G401.6 (cell line): Measurements from ENCODE around the gene PDXK.

Experiments
- FAIRE-seq: peaks from 2 replicates; lab custom pipeline; 2012; peaks lifted over from hg19 to GRCh38; lab: Jason Lieb, UNC

Gene PDXK

GRCh38 chr21:43806017-43806710 is 87.2 kb downstream of the PDXK start:
- no peak for FAIRE-seq

GRCh38 chr21:43808367-43808766 is 89.4 kb downstream of the PDXK start:
- no peak for FAIRE-seq

DNA sequence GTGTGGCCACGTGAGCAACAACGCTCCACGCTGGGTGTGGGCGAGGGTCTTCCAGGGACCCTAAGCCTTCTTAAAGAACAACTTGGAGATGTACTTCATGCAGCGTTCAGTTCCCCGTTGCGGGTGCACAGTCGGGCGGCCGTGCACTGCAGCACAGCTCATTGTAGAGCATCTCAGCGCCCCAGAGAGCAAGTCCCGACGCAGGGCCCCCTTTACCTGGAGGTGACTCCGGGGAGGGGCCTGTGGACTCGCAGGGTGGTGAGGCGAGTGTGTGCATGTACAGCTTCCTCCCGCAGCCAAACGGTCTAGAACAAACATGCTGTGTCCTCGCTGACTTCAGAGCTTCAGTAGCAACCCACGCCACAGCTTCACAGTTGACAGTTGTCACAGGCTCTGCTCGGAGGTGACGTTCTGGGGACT is 89.9 kb downstream of the PDXK start:
- no peak for FAIRE-seq

DNA sequence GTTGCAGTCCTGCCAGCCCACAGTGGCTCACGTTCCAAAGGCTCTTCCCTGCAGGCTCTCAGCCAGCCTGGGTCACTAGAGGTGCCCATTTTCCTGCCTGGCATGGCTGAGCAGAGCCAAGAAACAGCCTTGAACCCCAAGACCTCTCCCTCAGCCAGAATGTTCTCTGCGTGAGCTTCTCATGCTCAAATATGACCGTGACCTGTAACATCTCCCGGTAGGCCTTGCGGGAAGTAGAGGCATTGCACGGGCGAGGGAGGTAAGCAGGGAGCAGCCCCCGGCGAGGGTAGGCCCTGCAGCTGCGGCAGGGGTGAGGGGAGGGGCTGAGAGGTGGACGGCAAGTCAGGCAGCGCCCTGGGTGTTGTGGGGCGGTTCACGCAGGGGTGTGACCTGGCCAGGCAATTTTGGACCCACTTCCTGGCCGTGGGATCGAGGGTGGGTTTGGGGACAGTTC is 90.4 kb downstream of the PDXK start:
- FAIRE-seq = no peak

DNA sequence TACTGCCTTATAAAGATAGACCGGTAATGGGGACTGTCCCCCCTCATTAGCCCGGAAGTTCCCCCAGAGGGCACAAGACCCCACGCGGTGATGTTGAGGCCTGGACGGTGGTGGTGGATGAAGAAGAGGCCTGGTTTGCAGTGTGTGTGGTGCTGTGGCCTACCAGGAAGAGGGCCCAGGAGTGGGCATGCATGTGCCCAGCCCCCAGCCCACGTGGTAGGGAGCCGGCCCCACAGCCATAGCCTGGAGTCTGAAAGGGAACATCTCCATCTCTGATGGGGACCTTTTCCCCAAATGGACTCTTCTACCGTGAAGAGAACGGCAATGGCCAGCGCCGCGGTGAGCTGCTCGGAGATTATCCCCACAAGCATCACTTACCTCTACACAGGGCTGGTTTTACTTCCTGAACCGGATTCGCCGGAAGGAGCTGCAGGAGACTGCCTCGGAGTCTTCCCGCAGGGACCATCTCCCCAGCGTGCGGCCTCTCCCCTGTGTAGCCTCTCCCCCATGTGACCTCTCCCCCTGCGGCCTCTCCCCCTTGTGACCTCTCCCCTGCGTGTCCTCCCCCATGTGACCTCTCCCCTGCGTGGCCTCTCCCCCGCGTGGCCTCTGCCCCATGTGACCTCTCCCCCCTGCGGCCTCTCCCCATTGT is 91.0 kb downstream of the PDXK start:
- no peak for FAIRE-seq

DNA sequence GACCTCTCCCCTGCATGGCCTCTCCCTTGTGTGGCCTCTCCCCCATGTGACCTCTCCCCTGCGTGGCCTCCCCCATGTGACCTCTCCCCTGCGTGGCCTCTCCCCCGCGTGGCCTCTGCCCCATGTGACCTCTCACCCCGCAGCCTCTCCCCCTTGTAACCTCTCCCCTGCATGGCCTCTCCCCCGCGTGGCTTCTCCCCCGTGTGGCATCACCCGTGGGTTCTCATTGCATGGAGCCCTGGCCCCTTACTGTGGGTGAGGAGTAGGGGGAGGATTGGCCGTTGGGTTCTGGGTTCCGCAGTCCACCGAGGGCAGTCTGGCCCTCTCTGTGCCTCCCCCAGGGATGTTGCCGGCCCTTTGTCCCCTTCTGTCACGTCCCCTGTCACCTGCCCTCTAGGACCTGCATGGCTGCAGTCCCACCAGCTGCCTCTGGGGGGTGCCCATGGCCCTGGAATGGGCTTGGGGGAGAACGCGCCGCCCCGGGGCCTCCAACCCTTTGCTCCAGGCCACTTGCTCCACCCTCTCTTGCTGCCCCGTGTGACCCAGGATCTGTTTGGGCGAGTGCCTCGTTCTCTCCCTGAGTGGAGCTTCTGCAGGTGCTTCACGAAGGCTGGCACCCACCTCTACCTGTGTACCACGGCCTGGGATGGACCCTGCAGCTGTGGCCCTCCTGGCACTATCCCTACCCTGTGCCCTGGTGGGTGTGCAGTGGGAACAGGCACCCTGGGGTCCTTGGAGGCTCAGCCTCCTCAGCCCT is 91.8 kb downstream of the PDXK start:
- FAIRE-seq = no peak

DNA sequence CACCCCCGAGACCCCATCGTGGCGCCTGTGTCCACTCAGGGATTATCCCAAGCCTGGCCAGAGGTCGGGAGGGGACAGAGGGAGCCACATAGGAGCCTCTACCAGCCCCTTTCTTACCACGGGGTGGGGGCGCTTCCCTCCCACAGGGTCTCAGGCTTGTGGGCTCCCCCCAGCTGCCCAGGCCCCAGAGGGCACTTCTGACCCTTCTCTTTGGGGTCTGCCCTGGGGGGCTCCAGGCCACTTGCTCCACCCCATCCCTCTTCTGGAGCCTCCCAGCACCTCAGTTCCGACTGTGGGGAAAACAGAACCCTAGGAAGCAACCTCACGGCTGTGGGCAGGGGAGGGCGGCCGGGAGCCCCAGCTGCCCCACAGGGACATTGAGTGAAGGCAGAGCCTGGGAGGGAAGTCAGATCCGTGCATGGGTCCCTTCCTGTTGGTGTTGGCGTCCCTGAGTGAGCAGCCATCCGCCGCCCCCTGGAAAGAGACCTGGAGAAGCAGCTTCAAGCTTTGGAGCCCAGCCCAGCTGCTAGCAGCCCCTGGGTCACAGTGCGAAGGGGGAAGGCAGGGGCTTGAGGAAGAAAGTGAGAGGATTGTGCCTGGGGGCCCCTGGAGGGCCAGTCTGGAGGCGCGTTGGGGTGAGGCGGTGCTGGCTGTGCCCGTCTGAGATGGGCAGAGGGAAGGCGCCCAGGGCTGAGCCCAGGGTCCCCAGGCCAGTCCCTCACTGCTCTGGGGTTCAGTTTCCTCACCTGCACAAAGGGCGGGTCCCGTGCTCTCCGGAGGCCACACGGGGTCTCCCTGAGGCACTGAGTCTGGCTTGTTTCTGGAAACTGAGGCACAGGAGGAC is 92.6 kb downstream of the PDXK start:
- FAIRE-seq = no peak
